ENCODE data around the gene TUBA3C.

Gene TUBA3C

DNA sequence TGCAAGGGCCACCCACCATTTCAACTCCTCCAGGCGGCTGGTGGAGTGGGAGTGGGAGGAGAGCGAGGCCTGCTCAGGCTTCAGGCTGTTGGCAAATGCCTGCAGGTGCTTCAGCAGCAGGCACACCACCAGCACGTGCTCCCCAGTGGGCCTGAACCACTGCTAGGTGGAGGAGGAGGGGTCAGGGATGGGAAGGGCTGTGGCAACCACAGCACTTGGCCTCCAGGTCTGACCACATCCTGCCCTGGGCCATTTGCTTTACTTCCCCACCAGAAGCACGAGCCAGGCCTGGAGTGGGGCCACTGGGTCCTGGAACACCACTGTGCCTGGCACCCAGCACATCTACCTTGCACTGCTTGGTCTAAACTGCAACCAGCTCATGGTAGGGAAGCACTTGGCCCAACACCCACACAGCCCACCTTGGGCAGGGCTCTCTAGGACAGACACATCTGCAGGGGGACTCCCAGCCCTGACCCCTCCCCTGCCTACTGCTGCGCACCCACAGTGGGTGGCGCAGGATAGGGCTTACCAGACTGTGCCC is 26.2 kb downstream of the TUBA3C start:
- Mint-ChIP-seq H3K4me1 (ENCODE audit: low read depth) (no peaks in the 10 kb centered on the region), H3K27ac (no peak overlapping the region)

DNA sequence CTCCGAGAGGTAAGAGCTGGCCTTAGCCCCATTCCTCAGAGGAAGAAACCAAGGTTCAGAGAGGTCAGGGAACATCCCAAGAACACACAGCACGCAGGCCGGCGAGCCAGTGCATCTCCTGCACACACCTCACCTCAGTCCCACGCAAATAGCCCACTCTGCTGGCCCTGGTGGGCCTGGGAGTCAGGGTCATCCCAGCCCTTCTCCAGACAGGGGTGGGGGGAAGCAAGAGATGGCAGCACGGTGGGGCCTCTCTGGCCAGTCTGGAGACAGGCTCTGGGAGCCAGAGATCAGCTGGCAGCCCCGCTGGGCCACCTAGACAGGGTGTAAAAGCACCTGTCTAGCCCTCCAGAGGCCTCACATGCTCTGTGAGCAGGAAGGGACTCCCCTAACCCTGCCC is 26.8 kb downstream of the TUBA3C start:
- Mint-ChIP-seq H3K27ac (no peak overlapping the region), H3K36me3 (no peaks in the 10 kb centered on the region), H3K4me3 (no peak overlapping the region), H3K27me3 (peaks cover 2% of the 10 kb centered on the region), H3K9me3 (ENCODE audit: low read depth) (no peaks in the 10 kb centered on the region), H3K4me1 (ENCODE audit: low read depth) (no peaks in the 10 kb centered on the region)

More for the DNA sequence above, 26.2 kb downstream of the TUBA3C start:
- H3K27me3 Mint-ChIP-seq: peaks cover 2% of the 10 kb centered on the region
- H3K9me3 Mint-ChIP-seq (ENCODE audit: low read depth): no peaks in the 10 kb centered on the region
- no peak overlapping the region for H3K4me3 Mint-ChIP-seq
- H3K36me3 Mint-ChIP-seq: no peaks in the 10 kb centered on the region

DNA sequence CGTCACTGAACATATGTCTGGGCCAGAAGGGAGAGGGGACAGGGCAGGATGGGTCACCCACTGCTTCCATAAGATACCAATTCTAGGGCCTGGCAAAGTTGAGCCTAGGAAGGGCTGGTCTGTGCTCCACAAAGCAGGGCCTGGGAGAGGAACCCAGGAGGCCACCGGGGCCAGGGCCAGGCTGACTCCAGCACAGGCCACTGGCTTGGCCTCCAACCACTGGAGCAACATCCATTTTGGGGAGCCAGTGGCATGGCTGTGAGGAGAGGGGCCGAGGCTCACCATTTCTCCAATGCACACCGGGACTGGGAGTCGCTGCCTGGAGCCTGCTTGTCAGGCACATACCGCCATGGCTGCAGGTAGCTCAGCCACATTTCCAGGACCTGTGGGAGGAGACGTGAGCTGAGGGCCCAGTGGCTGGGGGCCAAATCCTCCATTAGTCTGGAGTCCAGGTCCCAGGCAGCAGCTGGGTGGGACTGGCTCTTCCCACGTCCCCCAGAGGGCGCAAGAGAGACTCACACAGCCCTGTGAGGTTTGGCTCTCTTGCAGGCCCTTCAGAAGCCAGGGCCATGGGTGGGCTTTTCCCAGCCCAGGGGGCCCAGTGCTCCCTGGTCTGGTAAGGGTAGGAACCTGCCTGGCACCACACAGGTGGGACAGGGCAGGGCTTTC is 27.7 kb downstream of the TUBA3C start:
- Mint-ChIP-seq H3K4me3 (no peak overlapping the region), H3K9me3 (ENCODE audit: low read depth) (peaks cover 2% of the 10 kb centered on the region), H3K4me1 (ENCODE audit: low read depth) (no peaks in the 10 kb centered on the region), H3K27me3 (peaks cover 2% of the 10 kb centered on the region), H3K36me3 (no peaks in the 10 kb centered on the region), H3K27ac (no peak overlapping the region)

DNA sequence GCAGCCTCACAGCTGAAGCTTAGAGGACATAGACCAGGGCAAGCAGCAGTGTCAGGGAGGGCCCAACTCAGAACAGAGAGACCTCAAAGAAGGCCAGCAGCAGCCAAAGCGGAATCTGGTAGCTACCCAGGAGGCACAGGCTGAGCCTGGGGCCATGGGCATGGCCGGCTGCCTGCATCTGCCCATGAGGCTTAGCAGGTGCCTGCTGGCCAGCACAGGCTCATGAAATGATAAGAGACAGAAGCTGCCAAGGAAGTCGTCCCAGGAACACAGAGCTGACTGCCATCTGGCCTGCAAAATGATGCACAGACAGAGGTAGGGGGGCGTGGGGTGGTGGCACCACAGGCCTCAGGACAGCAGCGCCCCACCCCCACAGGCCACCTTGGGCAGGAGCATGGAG is 29.2 kb downstream of the TUBA3C start:
- Mint-ChIP-seq H3K27ac (no peak overlapping the region), H3K9me3 (ENCODE audit: low read depth) (peaks cover 12% of the 10 kb centered on the region), H3K4me3 (no peak overlapping the region), H3K4me1 (ENCODE audit: low read depth) (no peaks in the 10 kb centered on the region), H3K27me3 (peaks cover 2% of the 10 kb centered on the region), H3K36me3 (no peaks in the 10 kb centered on the region)

DNA sequence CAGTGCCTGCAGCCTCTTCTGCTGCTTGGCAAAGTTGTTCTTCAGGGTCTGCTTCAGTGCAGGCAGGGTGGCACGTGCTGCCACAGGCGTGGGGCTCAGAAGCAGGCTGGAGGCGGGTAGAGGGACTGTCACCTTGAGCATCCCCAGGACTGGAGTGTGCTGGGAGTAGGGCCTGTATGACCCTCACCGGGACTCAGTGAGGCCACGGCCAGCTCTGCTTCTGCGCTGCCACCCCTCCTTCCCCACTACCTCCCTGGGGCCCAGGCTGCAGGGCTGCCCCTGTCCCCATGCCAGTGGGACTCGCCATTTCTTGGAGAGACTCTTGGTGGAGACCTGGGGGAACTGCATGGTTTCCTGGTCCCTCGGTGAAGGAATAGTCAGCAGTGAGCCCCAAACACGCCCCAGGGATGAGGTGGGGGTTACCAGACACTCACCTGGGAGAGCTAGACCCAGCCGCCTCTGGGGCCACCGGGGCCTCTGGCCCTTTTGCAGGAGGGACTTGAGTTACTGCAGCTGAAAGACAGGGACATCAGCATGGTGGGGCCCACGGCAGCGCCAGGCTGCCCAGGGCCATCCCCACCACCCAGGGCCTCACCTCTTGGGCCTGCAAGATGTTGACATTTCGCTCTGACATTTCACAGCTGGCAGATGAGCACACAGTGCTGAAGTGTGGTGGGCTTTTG is 29.9 kb downstream of the TUBA3C start:
- Mint-ChIP-seq H3K27ac (no peak overlapping the region), H3K36me3 (no peaks in the 10 kb centered on the region), H3K4me1 (ENCODE audit: low read depth) (no peaks in the 10 kb centered on the region), H3K9me3 (ENCODE audit: low read depth) (peaks cover 12% of the 10 kb centered on the region), H3K27me3 (peaks cover 2% of the 10 kb centered on the region), H3K4me3 (no peak overlapping the region)

DNA sequence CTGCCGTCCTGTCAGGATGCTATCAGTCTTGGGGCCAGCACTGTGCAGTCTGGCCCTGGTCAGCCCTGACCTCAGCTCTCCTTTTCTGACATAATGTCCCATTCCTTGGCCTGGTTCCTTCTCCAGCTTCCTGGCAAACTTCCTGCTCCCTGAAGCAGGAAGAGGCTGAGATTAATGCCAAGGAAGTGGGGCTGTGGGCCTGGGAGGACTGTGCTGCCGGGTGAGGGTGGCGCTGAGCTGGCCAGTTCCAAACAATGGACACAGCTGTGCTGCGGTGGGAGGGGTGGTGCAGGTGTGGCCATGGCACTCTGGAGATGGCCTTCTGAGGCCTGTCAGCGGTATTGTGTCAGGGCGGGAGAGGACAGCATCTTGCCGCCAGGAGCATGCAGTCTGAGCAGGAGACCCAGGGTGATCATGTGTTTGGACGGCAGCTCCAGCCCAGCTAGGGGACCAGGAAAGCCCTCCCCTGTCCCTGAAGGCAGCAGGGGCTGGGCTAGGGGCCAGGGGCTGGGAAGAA is 30.9 kb downstream of the TUBA3C start:
- H3K4me3 Mint-ChIP-seq: no peak overlapping the region
- H3K27me3 Mint-ChIP-seq: peaks cover 2% of the 10 kb centered on the region
- no peaks in the 10 kb centered on the region for H3K36me3 Mint-ChIP-seq
- no peaks in the 10 kb centered on the region for H3K4me1 Mint-ChIP-seq (ENCODE audit: low read depth)
- peaks cover 12% of the 10 kb centered on the region for H3K9me3 Mint-ChIP-seq (ENCODE audit: low read depth)
- no peak overlapping the region for H3K27ac Mint-ChIP-seq

DNA sequence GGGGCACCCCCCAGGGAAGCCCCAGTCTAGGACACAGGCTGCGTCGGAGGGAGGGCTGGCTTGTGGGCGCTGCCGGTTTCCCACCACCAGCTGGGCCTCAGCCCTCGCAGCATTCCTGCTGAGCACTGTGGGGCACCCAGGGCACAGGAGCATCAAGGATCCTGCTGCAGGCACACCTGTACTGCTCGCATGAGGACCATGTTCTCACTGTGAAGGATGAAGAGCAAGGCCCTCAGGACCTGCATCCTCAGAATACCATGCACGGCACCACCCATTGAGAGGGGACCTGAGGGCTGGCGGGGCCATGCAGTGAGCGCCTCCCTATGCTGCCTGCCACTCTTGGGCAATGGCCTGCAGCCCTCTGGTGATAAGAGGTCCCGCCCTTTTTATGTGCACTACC is 31.4 kb downstream of the TUBA3C start:
- Mint-ChIP-seq H3K27ac (no peak overlapping the region), H3K9me3 (ENCODE audit: low read depth) (peaks cover 12% of the 10 kb centered on the region), H3K4me3 (no peak overlapping the region), H3K4me1 (ENCODE audit: low read depth) (no peaks in the 10 kb centered on the region), H3K36me3 (no peaks in the 10 kb centered on the region), H3K27me3 (peaks cover 2% of the 10 kb centered on the region)

DNA sequence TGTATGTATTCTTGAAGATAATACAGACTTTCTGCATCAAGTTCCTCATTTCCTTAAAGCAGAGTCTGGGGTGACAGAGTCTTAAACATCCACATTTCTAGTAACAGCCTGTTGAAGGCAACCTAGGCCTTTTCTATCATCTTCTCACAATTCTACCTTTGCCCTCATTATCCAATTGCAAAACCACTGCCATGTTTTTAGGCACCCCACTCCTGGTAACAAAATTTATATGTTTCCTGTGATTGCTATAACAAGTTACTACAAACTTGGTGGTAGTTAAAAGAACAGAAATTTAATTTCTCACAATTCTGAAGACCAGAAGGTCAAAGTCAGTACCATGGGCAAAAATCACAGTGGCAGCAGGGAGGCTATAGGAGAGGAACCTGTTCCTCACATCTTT is 33.1 kb downstream of the TUBA3C start:
- H3K4me1 Mint-ChIP-seq (ENCODE audit: low read depth): no peaks in the 10 kb centered on the region
- no peak overlapping the region for H3K4me3 Mint-ChIP-seq
- H3K36me3 Mint-ChIP-seq: no peaks in the 10 kb centered on the region
- peaks cover 2% of the 10 kb centered on the region for H3K27me3 Mint-ChIP-seq
- H3K9me3 Mint-ChIP-seq (ENCODE audit: low read depth): peaks cover 12% of the 10 kb centered on the region
- no peak overlapping the region for H3K27ac Mint-ChIP-seq
